HCT116 (cell line): Measurements from ENCODE around the gene ZNF592. TPM values are rescaled to one million over a fixed set of nuclear protein-coding genes. Genes with fewer than 3 reads are reported as not detected.

Experiments
- ATAC-seq: fragments of 200-7000 bp; cut with Tn5 transposase; 2 replicates; pipeline ENCODE4 v1.9.1; 2020; ENCODE audit warnings: mild to moderate bottlenecking, moderate library complexity
- BruUV-seq: library from RNA; stranded (reverse); fragments of 400-500 nt; replicated peaks from 2 replicates; lab custom pipeline; 2021; lab: Mats Ljungman, UMichigan
- CTCF ChIA-PET: fragments of 300-600 bp; sonication (Branson Sonifier 250); formaldehyde crosslinking; loops from one replicate; lab custom pipeline; 2021; ENCODE audit warnings: antibody characterized with exemption; lab: Charles Lee
- POLR2A ChIA-PET: fragments of 300-600, 350-600 bp; sonication (Branson Sonifier 250); formaldehyde crosslinking; loops from one replicate; lab custom pipeline; 2021; ENCODE audit warnings: antibody characterized with exemption; lab: Charles Lee
- RAD21 ChIA-PET, 2 experiments: fragments of 300-600 bp; sonication (Branson Sonifier 250); formaldehyde crosslinking; loops; one replicate each; lab custom pipeline; 2023; ENCODE audit warnings: low total read pairs in 2 of 2; ENCODE audit not compliant: uncharacterized antibody in 2 of 2, unreplicated experiment in 2 of 2, low non-redundant PET in 1 of 2; lab: Charles Lee
- DNase-seq: peaks from one replicate; pipeline ENCODE4 v3.0.0-alpha.2; 2010; ENCODE audit warnings: low read depth, low spot score
- H2AFZ ChIP-seq: fragments of 200-600 bp; shearing (Covaris generic), sonication (generic); 2 replicates; pipeline ENCODE4 v1.6.1; 2017; ENCODE audit warnings: low read depth, mixed run types, mixed read lengths, antibody characterized with exemption, low read length; ENCODE audit not compliant: poor library complexity, severe bottlenecking
- H3K27ac ChIP-seq: 2 replicates; pipeline ENCODE4 v1.5.1; 2012; ENCODE audit warnings: low read depth, low read length
- H3K27me3 ChIP-seq: fragments of 200-600 bp; sonication (generic); 2 replicates; pipeline ENCODE4 v1.6.1; 2016; ENCODE audit warnings: mixed run types, low read length, mixed read lengths; ENCODE audit not compliant: insufficient read depth
- H3K36me3 ChIP-seq, 2 experiments: fragments of 200-500 bp in 1 of 2; fragments of 200-600 bp in 1 of 2; sonication (Bioruptor generic) in 1 of 2; sonication (generic) in 1 of 2; 2 replicates each; pipeline versions ENCODE4 v1.5.1 to v1.6.1; 2014 to 2016; ENCODE audit warnings: low read length in 2 of 2, inconsistent platforms in 1 of 2, mixed read lengths in 1 of 2, mixed run types in 1 of 2; ENCODE audit not compliant: insufficient read depth in 2 of 2, control insufficient read depth in 1 of 2
- H3K4me1 ChIP-seq, 2 experiments: fragments of 200-600 bp in 1 of 2; sonication (generic) in 1 of 2; 2 replicates each; pipeline versions ENCODE4 v1.5.1 to v1.6.1; 2012 to 2017; ENCODE audit warnings: low read length in 2 of 2, inconsistent platforms in 1 of 2, mild to moderate bottlenecking in 1 of 2, mixed read lengths in 1 of 2, mixed run types in 1 of 2, moderate library complexity in 1 of 2; ENCODE audit not compliant: insufficient read depth in 2 of 2, control insufficient read depth in 1 of 2
- H3K4me2 ChIP-seq: fragments of 200-600 bp; sonication (generic); 2 replicates; pipeline ENCODE4 v1.6.1; 2017; ENCODE audit warnings: mixed run types, low read length, mixed read lengths
- H3K4me3 ChIP-seq, 2 experiments: fragments of 200-600 bp in 1 of 2; sonication (generic) in 1 of 2; replicated peaks in 1 of 2; 2 replicates each; pipeline ENCODE4 v1.5.1; 2011 to 2016; ENCODE audit warnings: low read length in 2 of 2, control low read depth in 1 of 2, low read depth in 1 of 2, mild to moderate bottlenecking in 1 of 2, mixed read lengths in 1 of 2, mixed run types in 1 of 2
- H3K79me2 ChIP-seq: fragments of 200-600 bp; sonication (generic); 2 replicates; pipeline ENCODE4 v1.6.1; 2017; ENCODE audit warnings: mild to moderate bottlenecking, mixed run types, low read length, moderate library complexity, mixed read lengths; ENCODE audit not compliant: insufficient read depth
- H3K9ac ChIP-seq: fragments of 200-600 bp; sonication (generic); 2 replicates; pipeline ENCODE4 v1.6.1; 2016; ENCODE audit warnings: low read length, mixed read lengths
- H3K9me2 ChIP-seq: fragments of 200-600 bp; sonication (generic), shearing (Covaris generic); 2 replicates; pipeline ENCODE4 v1.6.1; 2017; ENCODE audit warnings: mixed run types, mild to moderate bottlenecking, moderate library complexity; ENCODE audit not compliant: insufficient read depth
- H3K9me3 ChIP-seq, 2 experiments: fragments of 200-500 bp in 1 of 2; fragments of 200-600 bp in 1 of 2; sonication (Bioruptor generic) in 1 of 2; sonication (generic) in 1 of 2; 2 replicates each; pipeline ENCODE4 v1.6.1; 2014 to 2017; ENCODE audit warnings: low read length in 2 of 2, mixed read lengths in 2 of 2, inconsistent platforms in 1 of 2, low read depth in 1 of 2, mild to moderate bottlenecking in 1 of 2, mixed run types in 1 of 2, moderate library complexity in 1 of 2; ENCODE audit not compliant: control insufficient read depth in 1 of 2, insufficient read depth in 1 of 2
- H4K20me1 ChIP-seq: fragments of 200-600 bp; sonication (generic), shearing (Covaris generic); 2 replicates; pipeline ENCODE4 v1.6.1; 2017; ENCODE audit warnings: mixed run types, mild to moderate bottlenecking, moderate library complexity; ENCODE audit not compliant: insufficient read depth
- CTCF ChIP-seq, 3 experiments: fragments of 200-600 bp in 1 of 3; sonication (generic) in 1 of 3; IDR thresholded peaks in 2 of 3; conservative IDR thresholded peaks in 1 of 3; 2 replicates each; pipeline ENCODE4 v1.5.1; 2012 to 2017; ENCODE audit warnings: low read depth in 2 of 3, low read length in 2 of 3, antibody characterized with exemption in 1 of 3, borderline replicate concordance in 1 of 3, control low read depth in 1 of 3, mild to moderate bottlenecking in 1 of 3, mixed read lengths in 1 of 3, mixed run types in 1 of 3, moderate library complexity in 1 of 3; ENCODE audit not compliant: insufficient read depth in 1 of 3
- EGR1 ChIP-seq: IDR thresholded peaks from 2 replicates; pipeline ENCODE4 v1.6.1; 2012; ENCODE audit warnings: low read depth
- ELF1 ChIP-seq: IDR thresholded peaks from 2 replicates; pipeline ENCODE4 v1.6.1; 2012; ENCODE audit warnings: low read depth, borderline replicate concordance
- EZH2 ChIP-seq: fragments of 200-600 bp; sonication (generic); IDR thresholded peaks from 2 replicates; pipeline ENCODE4 v1.6.1; 2017; ENCODE audit warnings: antibody characterized with exemption, mixed run types
- FOSL1 ChIP-seq: IDR thresholded peaks from 2 replicates; pipeline ENCODE4 v1.6.1; 2012; ENCODE audit warnings: low read depth
- MAX ChIP-seq: IDR thresholded peaks from 2 replicates; pipeline ENCODE4 v1.6.1; 2012
- POLR2A ChIP-seq: IDR thresholded peaks from 2 replicates; pipeline ENCODE4 v1.7.0; 2011; ENCODE audit warnings: borderline replicate concordance; ENCODE audit not compliant: insufficient read depth, insufficient read length; ENCODE audit errors: extremely low read depth
- POLR2AphosphoS5 ChIP-seq: IDR thresholded peaks from 2 replicates; pipeline ENCODE4 v1.6.1; 2011; ENCODE audit warnings: mild to moderate bottlenecking, low read depth, low read length, moderate library complexity
- RAD21 ChIP-seq: IDR thresholded peaks from 2 replicates; pipeline ENCODE4 v1.6.1; 2012; ENCODE audit warnings: low read depth, mild to moderate bottlenecking
- SIN3A ChIP-seq: IDR thresholded peaks from 2 replicates; pipeline ENCODE4 v1.6.1; 2012; ENCODE audit warnings: low read depth
- SP1 ChIP-seq: IDR thresholded peaks from 2 replicates; pipeline ENCODE4 v1.6.1; 2012; ENCODE audit warnings: low read depth
- TCF7L2 ChIP-seq: IDR thresholded peaks from 2 replicates; pipeline ENCODE4 v1.7.0; 2011; ENCODE audit warnings: borderline replicate concordance, inconsistent platforms; ENCODE audit not compliant: insufficient read depth, insufficient read length; ENCODE audit errors: extremely low read depth
- YY1 ChIP-seq: IDR thresholded peaks from 2 replicates; pipeline ENCODE4 v1.6.1; 2011; ENCODE audit warnings: low read length, low read depth, moderate library complexity, mild to moderate bottlenecking; ENCODE audit not compliant: insufficient replicate concordance; ENCODE audit errors: extremely low read depth
- intact Hi-C: fragments of 100-400 bp; cut with micrococcal nuclease; formaldehyde crosslinking; loops from 2 replicates; pipeline ENCODE4 v1.10.0; 2022
- total RNA-seq: library from RNA; stranded (reverse); gene quantifications from one replicate; pipeline ENCODE4 v1.2.1, GENCODE V29; 2021; ENCODE audit not compliant: unreplicated experiment
- TF ChIP-seq, protein P1 (sequence below): IDR thresholded peaks from 2 replicates; pipeline ENCODE4 v1.6.1; 2012; ENCODE audit warnings: low read depth
- TF ChIP-seq, protein P2 (sequence below): IDR thresholded peaks from 2 replicates; pipeline ENCODE4 v1.6.1; 2012

Gene ZNF592
- total RNA-seq, 1 experiment from 2014 or later: 26.4 TPM

GRCh38 chr15:84716036-84716732, 32.2 kb upstream of the ZNF592 start, which contains the start of gene SEC11A (continued):
- TF ChIP-seq TCF7L2 (peak; percentile 39), SP1 (peak; percentile 67), FOSL1 (no peak), EGR1 (peak; percentile 71)
- TF ChIP-seq, protein P1, sequence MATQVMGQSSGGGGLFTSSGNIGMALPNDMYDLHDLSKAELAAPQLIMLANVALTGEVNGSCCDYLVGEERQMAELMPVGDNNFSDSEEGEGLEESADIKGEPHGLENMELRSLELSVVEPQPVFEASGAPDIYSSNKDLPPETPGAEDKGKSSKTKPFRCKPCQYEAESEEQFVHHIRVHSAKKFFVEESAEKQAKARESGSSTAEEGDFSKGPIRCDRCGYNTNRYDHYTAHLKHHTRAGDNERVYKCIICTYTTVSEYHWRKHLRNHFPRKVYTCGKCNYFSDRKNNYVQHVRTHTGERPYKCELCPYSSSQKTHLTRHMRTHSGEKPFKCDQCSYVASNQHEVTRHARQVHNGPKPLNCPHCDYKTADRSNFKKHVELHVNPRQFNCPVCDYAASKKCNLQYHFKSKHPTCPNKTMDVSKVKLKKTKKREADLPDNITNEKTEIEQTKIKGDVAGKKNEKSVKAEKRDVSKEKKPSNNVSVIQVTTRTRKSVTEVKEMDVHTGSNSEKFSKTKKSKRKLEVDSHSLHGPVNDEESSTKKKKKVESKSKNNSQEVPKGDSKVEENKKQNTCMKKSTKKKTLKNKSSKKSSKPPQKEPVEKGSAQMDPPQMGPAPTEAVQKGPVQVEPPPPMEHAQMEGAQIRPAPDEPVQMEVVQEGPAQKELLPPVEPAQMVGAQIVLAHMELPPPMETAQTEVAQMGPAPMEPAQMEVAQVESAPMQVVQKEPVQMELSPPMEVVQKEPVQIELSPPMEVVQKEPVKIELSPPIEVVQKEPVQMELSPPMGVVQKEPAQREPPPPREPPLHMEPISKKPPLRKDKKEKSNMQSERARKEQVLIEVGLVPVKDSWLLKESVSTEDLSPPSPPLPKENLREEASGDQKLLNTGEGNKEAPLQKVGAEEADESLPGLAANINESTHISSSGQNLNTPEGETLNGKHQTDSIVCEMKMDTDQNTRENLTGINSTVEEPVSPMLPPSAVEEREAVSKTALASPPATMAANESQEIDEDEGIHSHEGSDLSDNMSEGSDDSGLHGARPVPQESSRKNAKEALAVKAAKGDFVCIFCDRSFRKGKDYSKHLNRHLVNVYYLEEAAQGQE: no peak

DNA sequence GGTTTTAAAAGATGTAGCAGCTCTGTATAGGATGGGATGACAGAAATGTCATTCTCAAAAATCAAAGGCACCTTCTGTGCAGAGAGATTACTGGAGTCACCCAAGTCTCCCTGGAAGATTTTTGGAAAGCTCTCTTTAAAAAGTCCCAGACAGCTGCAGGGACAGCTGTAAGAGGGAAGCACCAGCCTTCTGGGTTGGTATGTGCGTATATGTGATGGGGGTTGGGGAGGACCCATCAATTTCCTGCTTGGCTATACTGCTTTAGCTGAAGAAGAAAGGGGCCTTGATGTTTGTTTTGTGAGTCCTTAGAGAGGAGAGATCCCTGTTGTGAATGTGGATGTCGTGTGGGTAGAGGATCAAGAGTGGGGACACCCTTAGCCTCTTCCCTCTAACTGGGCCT, 27.0 kb upstream of the ZNF592 start:
- H2AFZ ChIP-seq: no peak overlapping the region
- no peak overlapping the region for H3K4me2 ChIP-seq
- no peaks in the 10 kb centered on the region for H3K79me2 ChIP-seq
- ChIA-PET POLR2A (no interaction called here), RAD21 (no interaction called here), CTCF (no interaction called here)
- no peak overlapping the region for H3K27ac ChIP-seq
- BruUV-seq: no TSS peak
- H3K9me3 ChIP-seq: no peaks in the 10 kb centered on the region
- H3K36me3 ChIP-seq: no peaks in the 10 kb centered on the region
- no peaks in the 10 kb centered on the region for H4K20me1 ChIP-seq
- TF ChIP-seq POLR2A (no peak), RAD21 (no peak), MAX (no peak), CTCF (IDR thresholded peaks at IDR 0.05 in 2 of 3, conservative IDR thresholded peaks at IDR 0.05 in 1 of 3; ENCODE audit: borderline replicate concordance in 1 of 3, insufficient read depth in 1 of 3, low read depth in 2 of 3, low read length in 2 of 3) (no peak), SIN3A (no peak), POLR2AphosphoS5 (no peak), ELF1 (no peak), EZH2 (no peak), YY1 (no peak)
- TF ChIP-seq, protein P2, sequence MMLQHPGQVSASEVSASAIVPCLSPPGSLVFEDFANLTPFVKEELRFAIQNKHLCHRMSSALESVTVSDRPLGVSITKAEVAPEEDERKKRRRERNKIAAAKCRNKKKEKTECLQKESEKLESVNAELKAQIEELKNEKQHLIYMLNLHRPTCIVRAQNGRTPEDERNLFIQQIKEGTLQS: no peak
- TF ChIP-seq, protein P1: no peak
- TF ChIP-seq, all 23 proteins: peak for 0
- Histone ChIP-seq H3K4me1 (peaks cover 4 to 15% of the 10 kb centered on the region in 2 experiments; a peak in 3 of 4 replicates), H3K9me2 (no peaks in the 10 kb centered on the region), H3K9ac (no peak overlapping the region), H3K27me3 (no peaks in the 10 kb centered on the region), H3K4me3 (no peak overlapping the region)
- ATAC-seq (no peak), DNase-seq (no peak)
- intact Hi-C loops: no loop called here
